ENCODE data around the gene CSRP3.
"Not testable (repeated sequence)": the region's sequence is repeated elsewhere in the genome, so short reads cannot be mapped to it uniquely, and the experiment has no call there.

The CSRP3 gene

GRCh38 chr11:19187114-19187832 lies 14.5 kb downstream of the CSRP3 start:
- DNase-seq (ENCODE audit: low read depth, low spot score) = no peak

- no peak for DNase-seq (ENCODE audit: low read depth, low spot score)
Measured at GRCh38 chr11:19185516-19186052, 16.2 kb downstream of the CSRP3 start.

- DNase-seq (ENCODE audit: low read depth, low spot score) = no peak
Measured at GRCh38 chr11:19185036-19185435, 16.7 kb downstream of the CSRP3 start.

GRCh38 chr11:19183646-19184045 lies 18.1 kb downstream of the CSRP3 start:
- no peak for DNase-seq (ENCODE audit: low read depth, low spot score)

GRCh38 chr11:19181531-19182261 lies 20.1 kb downstream of the CSRP3 start:
- no peak for DNase-seq (ENCODE audit: low read depth, low spot score)

- no peak for DNase-seq (ENCODE audit: low read depth, low spot score)
Measured at GRCh38 chr11:19176629-19177186, 25.1 kb downstream of the CSRP3 start.

GRCh38 chr11:19173964-19174638 lies 27.7 kb downstream of the CSRP3 start:
- no peak for DNase-seq (ENCODE audit: low read depth, low spot score)

- DNase-seq (ENCODE audit: low read depth, low spot score) = no peak
Measured at GRCh38 chr11:19173004-19173689, 28.6 kb downstream of the CSRP3 start.

GRCh38 chr11:19168090-19168489 lies 33.7 kb downstream of the CSRP3 start:
- DNase-seq (ENCODE audit: low read depth, low spot score) = no peak

GRCh38 chr11:19164881-19165280 lies 36.9 kb downstream of the CSRP3 start:
- DNase-seq (ENCODE audit: low read depth, low spot score) = no peak

GRCh38 chr11:19164230-19164855 lies 37.4 kb downstream of the CSRP3 start:
- DNase-seq (ENCODE audit: low read depth, low spot score) = no peak

GRCh38 chr11:19163617-19164016 lies 38.2 kb downstream of the CSRP3 start:
- no peak for DNase-seq (ENCODE audit: low read depth, low spot score)

GRCh38 chr11:19162951-19163505 lies 38.8 kb downstream of the CSRP3 start:
- DNase-seq (ENCODE audit: low read depth, low spot score) = no peak

- no peak for DNase-seq (ENCODE audit: low read depth, low spot score)
Measured at GRCh38 chr11:19161651-19162050, 40.1 kb downstream of the CSRP3 start.

- DNase-seq (ENCODE audit: low read depth, low spot score) = no peak
Measured at GRCh38 chr11:19160847-19161246, 40.9 kb downstream of the CSRP3 start.

GRCh38 chr11:19156892-19157291 lies 44.9 kb downstream of the CSRP3 start:
- no peak for DNase-seq (ENCODE audit: low read depth, low spot score)

- no peak for DNase-seq (ENCODE audit: low read depth, low spot score)
Measured at GRCh38 chr11:19145319-19145718, 56.5 kb downstream of the CSRP3 start.

GRCh38 chr11:19136884-19137283 lies 64.9 kb downstream of the CSRP3 start:
- DNase-seq (ENCODE audit: low read depth, low spot score) = not testable (repeated sequence)

GRCh38 chr11:19134004-19134403 lies 67.8 kb downstream of the CSRP3 start:
- no peak for DNase-seq (ENCODE audit: low read depth, low spot score)
